Measurements from ENCODE around the gene PCDHGA2. TPM values are rescaled to one million over a fixed set of nuclear protein-coding genes. Genes with fewer than 3 reads are reported as not detected.
"Not testable (repeated sequence)": the region's sequence is repeated elsewhere in the genome, so short reads cannot be mapped to it uniquely, and the experiment has no call there.

Gene PCDHGA2
- polyA plus RNA-seq, 1 donor, result 6.8 TPM

DNA sequence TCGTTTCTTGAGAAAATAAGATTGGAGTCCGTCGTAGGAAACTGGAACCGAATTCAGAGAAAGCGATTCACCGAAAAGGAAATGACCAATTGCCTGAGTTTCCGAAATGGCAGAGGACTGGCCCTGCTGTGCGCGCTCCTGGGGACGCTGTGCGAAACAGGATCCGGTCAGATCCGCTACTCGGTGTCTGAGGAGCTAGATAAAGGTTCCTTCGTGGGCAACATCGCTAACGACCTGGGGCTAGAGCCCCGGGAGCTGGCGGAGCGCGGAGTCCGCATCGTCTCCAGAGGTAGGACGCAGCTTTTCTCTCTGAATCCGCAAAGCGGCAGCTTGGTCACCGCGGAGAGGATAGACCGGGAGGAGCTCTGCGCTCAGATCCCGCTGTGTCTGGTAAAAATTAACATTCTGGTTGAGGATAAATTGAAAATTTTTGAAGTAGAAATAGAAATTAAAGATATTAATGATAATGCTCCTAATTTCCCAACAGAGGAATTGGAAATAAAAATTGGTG is 5.4 kb downstream of the PCDHGA2 start:
- no peak for DNase-seq

DNA sequence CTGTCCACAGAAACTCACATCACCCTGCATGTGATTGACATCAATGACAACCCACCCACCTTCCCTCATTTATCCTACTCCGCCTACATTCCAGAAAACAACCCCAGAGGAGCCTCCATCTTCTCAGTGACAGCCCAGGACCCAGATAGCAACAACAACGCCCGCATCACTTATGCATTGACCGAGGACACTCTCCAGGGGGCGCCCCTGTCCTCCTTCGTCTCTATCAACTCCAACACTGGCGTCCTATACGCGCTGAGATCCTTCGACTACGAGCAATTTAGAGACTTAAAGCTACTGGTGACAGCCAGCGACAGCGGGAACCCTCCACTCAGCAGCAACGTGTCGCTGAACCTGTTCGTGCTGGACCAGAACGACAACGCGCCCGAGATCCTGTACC is 6.8 kb downstream of the PCDHGA2 start:
- no peak for DNase-seq

DNA sequence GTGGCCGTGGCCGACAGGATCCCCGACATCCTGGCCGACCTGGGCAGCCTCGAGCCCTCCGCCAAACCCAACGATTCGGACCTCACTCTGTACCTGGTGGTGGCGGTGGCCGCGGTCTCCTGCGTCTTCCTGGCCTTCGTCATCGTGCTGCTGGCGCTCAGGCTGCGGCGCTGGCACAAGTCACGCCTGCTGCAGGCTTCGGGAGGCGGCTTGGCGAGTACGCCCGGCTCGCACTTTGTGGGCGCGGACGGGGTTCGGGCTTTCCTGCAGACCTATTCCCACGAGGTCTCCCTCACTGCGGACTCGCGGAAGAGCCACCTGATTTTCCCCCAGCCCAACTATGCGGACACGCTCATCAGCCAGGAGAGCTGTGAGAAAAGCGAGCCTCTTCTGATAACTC is 7.5 kb downstream of the PCDHGA2 start:
- not testable (repeated sequence) for DNase-seq

DNA sequence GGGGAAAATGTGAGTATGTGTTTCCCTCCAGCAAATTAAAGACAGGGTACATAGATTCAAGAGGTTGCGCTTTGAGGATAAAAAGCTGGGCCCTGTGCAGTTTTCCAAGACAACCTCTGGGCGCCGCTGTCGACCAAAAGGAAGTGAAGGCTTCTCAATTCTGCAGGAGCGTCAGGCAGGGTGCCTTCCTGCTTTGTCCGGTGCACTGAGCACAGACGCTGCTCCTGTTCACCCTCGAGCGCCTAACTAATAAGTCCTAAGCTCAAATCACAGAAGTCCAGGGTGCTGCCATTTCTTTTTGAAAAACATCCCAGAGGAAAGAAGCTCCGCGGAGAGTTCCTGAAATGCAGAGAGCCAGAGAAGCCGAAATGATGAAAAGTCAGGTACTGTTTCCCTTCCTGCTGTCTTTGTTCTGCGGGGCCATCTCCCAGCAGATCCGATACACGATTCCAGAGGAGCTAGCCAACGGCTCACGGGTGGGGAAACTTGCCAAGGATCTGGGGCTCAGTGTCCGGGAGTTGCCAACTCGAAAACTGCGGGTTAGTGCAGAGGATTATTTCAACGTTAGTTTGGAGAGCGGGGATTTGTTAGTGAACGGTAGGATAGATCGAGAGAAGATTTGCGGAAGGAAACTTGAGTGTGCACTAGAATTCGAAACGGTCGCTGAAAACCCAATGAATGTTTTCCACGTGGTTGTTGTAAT is 11.5 kb downstream of the PCDHGA2 start, which contains the start of gene PCDHGB1:
TSS of gene PCDHGB1 (plus strand) at position 183 of the 703 bp plus-strand sequence. CDS start at position 345, 162 bp downstream.
- no peak for DNase-seq

DNA sequence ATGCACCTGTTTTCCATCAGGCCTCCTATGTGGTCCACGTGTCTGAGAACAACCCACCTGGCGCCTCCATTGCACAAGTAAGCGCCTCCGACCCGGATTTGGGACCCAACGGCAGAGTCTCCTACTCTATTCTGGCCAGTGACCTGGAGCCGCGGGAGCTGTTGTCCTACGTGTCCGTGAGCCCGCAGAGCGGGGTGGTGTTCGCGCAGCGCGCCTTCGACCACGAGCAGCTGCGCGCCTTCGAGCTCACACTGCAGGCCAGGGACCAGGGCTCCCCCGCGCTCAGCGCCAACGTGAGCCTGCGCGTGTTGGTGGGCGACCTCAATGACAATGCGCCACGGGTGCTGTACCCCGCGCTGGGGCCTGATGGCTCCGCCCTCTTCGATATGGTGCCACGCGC is 13.0 kb downstream of the PCDHGA2 start:
- no peak for DNase-seq

DNA sequence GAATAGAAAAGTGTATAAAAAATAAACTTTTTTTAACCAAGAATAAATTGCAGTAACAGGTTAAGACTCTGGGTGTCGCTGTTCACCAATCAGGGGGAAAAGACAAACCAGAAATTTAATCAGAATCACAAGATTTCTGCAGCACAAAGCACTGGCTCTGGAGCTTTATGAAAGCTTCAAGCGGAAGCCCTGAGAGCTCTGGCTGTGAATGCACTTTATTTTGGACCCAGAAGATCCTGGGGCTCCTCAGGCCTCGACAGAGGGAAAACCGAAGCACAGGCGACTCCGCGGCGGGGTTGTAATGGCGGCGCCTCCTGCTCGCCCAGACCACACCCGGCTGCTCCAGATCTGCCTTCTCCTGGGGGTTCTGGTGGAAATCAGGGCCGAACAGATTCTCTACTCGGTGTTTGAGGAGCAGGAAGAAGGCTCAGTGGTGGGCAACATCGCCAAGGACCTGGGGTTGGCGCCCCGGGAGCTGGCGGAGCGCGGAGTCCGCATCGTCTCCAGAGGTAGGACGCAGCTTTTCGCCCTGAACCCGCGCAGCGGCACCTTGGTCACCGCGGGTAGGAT is 16.4 kb downstream of the PCDHGA2 start, which contains the start of gene PCDHGA4:
TSS of gene PCDHGA4 (plus strand) at position 122 of the 570 bp plus-strand sequence. CDS start at position 209, 87 bp downstream.
- DNase-seq, result no peak

DNA sequence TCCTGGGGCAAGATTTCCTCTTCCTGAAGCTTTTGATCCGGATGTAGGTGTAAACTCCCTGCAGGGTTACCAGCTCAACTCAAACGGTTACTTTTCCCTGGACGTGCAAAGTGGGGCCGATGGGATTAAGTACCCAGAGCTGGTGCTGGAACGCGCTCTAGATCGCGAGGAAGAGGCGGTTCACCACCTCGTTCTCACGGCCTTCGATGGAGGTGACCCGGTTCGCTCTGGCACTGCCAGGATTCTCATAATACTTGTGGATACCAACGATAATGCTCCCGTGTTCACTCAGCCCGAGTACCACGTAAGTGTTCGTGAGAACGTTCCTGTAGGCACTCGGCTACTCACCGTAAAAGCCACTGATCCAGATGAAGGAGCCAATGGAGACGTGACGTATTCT is 17.1 kb downstream of the PCDHGA2 start:
- no peak for DNase-seq

DNA sequence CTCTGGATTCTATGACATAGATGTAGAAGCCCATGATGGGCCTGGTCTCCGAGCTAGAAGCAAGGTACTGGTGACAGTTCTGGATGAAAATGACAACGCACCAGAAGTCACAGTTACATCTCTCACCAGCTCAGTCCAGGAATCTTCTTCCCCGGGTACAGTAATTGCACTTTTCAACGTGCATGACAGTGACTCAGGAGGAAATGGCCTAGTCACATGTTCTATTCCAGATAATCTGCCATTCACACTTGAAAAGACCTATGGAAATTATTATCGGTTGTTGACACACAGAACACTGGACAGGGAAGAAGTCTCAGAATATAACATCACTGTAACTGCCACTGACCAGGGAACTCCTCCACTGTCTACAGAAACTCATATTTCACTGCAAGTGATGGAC is 17.6 kb downstream of the PCDHGA2 start:
- DNase-seq, result no peak

DNA sequence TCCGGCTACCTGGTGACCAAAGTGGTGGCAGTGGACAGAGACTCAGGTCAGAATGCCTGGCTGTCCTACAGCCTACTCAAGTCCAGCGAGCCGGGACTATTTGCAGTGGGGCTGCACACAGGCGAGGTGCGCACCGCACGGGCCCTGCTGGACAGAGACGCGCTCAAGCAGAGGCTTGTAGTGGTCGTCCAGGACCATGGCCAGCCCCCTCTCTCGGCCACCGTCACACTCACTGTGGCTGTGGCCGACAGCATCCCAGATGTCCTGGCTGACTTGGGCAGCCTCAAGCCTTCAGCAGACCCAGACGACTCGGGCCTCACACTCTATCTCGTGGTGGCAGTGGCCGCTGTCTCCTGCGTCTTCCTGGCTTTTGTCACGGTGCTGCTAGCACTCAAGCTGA is 18.4 kb downstream of the PCDHGA2 start:
- no peak for DNase-seq

DNA sequence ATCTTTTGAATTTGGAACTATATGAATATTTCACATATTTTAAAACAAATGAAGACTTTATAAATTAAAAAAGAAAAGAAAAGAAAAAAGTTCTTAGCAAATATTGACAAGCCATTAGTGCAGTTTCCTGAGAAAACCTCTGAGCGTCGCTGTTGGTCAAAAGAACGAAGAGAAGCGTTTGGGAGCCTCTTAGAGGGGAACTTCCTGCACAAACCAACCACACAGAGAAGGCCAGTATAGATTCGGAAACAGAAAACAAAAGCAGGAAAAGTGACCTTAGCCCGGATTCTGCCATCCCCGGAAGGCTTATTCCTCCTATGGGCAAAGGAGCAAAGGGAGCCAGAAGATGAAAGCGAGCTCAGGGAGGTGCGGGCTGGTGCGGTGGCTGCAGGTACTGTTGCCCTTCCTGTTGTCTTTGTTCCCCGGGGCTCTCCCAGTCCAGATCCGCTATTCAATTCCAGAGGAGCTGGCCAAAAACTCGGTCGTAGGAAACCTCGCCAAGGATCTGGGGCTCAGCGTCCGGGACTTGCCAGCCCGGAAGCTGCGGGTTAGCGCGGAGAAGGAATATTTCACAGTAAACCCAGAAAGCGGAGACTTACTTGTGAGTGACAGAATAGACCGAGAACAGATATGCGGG is 21.3 kb downstream of the PCDHGA2 start, which contains the start of gene PCDHGB2:
TSS of gene PCDHGB2 (plus strand) at position 205 of the 637 bp plus-strand sequence. CDS start at position 347, 142 bp downstream.
- no peak for DNase-seq

DNA sequence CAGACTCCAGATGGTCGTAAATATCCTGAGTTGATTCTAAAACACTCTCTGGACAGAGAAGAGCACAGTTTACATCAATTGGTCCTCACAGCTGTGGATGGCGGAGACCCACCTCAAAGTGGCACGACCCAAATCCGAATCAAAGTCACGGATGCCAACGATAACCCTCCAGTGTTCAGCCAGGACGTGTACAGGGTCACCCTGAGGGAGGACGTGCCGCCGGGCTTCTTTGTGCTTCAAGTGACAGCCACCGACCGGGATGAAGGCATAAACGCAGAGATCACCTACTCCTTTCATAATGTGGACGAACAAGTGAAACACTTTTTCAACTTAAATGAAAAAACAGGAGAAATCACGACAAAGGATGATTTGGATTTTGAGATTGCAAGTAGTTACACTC is 22.1 kb downstream of the PCDHGA2 start:
- DNase-seq, result no peak

DNA sequence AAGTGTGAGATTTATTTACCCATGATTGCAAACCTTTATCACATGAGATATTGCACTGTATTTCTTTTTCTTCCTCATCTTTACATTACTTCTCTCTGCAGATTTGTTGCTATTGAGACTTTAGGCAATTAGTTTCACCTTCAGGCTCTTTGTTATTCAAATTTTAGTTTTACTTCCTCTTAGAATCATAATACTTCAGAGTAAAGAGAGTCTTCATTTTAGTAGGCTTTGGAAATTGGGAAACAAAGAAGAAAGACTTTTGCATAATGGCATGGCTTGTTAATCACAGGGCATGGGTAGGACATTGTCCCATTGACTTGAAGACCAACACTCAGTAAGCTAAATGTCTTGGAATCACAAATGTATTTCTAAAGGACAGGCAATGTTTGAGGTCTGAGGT is 24.2 kb downstream of the PCDHGA2 start:
- DNase-seq, result no peak

DNA sequence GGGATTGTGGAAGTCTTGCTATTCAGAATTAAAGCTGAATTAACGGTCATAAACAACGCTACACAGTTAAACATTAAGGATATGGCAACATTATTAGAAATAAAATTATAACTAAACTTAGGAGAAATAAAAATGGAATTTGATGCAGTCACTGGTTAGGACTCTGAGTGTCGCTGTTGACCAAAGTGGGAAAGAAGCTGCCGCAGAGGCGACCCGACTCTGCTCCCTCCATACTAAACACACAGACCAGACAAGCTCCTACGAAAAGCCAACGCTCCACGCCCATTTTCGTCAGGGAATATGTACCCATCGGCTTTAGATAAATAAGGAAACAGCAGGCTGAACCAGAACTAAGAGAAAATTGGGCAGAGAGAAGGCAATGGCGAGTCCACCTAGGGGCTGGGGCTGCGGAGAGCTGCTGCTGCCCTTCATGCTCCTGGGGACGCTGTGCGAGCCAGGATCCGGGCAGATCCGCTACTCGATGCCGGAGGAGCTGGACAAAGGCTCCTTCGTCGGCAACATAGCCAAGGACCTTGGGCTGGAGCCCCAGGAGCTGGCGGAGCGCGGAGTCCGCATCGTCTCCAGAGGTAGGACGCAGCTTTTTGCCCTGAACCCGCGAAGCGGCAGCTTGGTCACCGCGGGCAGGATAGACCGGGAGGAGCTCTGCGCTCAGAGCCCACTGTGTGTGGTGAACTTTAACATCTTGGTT is 25.5 kb downstream of the PCDHGA2 start, which contains the start of gene PCDHGA5:
TSS of gene PCDHGA5 (plus strand) at position 211 of the 709 bp plus-strand sequence. CDS start at position 380, 169 bp downstream.
- no peak for DNase-seq

DNA sequence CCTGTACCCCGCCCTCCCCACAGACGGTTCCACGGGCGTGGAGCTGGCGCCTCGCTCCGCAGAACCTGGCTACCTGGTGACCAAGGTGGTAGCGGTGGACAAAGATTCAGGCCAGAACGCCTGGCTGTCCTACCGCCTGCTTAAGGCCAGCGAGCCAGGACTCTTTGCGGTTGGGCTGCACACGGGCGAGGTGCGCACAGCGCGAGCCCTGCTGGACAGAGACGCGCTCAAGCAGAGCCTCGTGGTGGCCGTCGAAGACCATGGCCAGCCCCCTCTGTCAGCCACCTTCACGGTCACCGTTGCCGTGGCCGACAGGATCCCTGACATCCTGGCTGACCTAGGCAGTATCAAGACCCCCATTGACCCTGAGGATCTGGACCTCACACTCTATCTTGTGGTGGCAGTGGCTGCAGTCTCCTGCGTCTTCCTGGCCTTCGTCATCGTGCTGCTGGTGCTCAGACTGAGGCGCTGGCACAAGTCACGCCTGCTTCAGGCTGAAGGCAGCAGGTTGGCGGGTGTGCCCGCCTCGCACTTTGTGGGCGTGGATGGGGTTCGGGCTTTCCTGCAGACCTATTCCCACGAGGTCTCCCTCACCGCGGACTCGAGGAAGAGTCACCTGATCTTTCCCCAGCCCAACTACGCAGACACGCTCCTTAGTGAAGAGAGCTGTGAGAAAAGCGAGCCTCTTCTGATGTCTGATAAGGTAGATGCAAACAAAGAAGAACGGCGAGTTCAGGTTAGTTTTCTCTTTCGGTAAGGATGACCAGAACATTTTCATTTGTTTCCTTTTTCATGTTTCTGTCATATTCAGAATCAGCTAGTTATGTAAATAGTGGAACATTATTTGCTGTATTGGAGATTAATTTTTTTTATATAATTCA is 27.7 kb downstream of the PCDHGA2 start:
- no peak for DNase-seq

DNA sequence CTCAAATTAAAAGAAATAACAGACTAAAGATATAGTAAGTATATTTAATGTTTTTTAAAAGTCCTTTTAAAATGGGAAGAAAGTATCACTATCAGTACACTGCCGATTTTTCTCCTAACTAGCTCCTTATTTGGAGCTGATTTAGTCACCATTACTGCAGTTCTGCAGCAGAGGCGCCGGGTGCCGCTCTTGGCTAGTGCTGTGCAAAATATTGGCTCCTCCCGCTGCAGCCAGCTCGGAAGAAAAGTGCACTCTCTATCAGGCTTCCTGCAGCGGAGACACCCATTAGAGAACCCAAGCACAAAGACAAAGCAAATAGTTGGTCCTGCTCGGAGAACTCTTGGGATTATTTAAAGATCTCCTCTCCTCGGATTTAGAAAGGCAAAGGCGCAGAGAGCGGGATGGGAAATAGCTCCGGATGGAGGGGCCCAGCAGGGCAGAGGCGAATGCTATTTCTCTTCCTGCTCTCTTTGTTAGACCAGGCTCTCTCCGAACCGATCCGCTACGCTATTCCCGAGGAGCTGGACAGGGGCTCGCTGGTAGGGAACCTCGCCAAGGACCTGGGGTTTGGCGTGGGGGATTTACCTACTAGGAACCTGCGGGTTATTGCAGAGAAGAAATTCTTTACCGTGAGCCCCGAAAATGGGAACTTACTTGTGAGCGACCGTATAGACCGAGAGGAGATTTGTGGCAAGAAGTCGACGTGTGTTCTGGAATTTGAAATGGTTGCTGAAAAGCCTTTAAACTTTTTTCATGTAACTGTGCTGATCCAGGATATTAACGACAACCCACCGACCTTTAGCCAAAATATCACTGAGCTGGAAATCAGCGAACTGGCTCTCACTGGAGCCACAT is 31.7 kb downstream of the PCDHGA2 start, which contains the start of gene PCDHGB3:
TSS of gene PCDHGB3 (plus strand) at position 249 of the 855 bp plus-strand sequence. CDS start at position 402, 153 bp downstream.
- no peak for DNase-seq

DNA sequence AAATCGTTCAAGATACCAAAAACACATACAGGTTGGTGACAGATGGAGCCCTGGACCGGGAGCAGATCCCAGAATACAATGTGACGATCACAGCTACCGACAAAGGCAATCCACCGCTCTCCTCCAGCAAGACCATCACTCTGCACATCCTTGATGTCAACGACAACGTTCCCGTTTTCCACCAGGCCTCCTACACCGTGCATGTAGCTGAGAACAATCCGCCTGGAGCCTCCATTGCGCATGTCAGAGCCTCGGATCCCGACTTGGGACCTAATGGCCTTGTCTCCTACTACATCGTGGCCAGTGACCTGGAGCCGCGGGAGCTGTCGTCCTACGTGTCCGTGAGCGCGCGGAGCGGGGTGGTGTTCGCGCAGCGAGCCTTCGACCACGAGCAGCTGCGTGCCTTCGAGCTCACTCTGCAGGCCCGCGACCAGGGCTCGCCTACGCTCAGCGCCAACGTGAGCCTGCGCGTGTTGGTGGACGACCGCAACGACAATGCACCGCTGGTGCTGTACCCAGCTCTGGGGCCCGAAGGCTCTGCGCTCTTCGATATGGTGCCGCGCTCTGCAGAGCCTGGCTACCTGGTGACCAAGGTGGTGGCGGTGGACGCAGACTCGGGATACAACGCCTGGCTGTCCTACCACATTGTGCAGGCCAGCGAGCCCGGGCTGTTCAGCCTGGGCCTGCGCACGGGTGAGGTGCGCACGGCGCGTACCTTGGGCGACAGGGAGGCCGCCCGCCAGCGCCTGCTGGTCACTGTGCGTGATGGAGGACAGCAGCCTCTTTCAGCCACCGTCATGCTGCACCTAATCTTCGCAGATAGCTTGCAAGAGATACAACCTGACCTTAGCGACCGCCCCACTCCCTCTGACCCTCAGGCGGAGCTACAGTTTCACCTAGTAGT is 33.3 kb downstream of the PCDHGA2 start:
- DNase-seq, result no peak

DNA sequence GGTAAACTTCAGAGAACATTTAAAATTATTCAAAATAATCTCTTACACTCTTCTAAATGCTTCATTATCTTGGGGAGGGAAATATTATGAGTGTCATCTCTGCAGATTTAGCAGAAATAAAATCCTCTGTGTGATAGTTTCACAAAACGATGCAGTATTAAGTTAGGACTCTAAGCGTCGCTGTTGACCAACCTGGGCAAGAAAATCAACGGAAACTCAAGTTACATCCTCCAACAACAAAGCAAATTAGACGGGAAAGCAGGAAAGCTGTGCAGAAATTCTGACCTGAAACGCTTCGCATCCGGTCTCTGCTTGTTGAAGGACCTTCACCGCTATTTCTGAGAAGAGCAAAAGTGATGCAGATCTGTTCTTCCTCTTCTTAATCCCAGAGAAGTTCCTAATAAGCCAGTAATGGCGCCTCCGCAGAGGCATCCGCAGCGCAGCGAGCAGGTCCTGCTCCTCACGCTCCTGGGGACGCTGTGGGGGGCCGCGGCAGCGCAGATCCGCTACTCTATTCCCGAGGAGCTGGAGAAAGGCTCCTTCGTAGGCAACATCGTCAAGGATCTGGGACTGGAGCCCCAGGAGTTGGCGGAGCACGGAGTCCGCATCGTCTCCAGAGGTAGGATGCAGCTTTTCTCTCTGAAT is 35.2 kb downstream of the PCDHGA2 start, which contains the start of gene PCDHGA6:
TSS of gene PCDHGA6 (plus strand) at position 219 of the 645 bp plus-strand sequence. CDS start at position 412, 193 bp downstream.
- DNase-seq, result no peak

DNA sequence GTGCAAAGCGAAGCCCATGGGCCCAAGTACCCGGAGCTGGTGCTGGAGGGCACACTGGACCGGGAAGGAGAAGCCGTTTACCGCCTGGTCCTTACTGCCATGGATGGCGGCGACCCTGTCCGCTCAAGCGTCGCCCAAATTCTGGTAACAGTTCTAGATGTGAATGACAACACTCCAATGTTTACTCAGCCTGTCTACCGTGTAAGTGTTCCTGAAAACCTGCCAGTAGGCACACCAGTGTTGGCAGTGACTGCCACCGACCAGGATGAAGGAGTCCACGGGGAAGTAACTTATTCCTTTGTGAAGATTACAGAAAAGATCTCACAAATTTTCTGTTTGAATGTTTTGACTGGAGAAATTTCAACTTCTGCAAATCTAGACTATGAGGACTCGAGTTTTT is 36.1 kb downstream of the PCDHGA2 start:
- no peak for DNase-seq

Data from left kidney (tissue), 2 donors.